ENCODE measurements around the gene SKP1.
"Not testable (repeated sequence)": the region's sequence is repeated elsewhere in the genome, so short reads cannot be mapped to it uniquely, and the experiment has no call there.

SKP1 gene

DNA sequence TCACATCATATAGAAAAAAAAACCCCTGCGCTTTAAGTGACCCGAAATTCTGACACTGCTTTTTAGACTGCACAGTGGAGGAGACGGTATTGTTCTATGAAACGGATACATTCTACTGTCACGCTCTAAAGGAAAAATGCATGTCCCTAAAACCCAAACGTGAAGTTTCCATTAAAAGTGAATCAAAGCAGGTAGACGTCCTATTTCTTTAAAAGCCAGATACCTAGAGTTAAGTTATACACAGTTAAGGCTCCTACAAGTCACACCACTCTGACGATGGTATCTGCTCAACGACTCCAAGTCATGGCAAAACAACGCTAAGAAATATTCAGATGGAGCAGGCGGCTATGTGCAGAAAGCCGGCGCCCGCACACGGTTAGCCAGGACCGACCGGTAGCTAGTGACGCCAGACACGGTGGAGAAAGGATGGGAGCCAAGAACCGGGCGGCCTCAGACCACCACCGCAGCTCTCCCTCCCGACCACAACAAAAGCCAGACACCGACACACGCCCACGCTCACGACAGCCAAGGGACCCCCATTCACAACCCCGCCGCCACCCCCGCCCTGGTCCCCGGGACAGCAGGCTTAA lies 734 bp downstream of the SKP1 start:
- DNase-seq, result peak; percentile 42

DNA sequence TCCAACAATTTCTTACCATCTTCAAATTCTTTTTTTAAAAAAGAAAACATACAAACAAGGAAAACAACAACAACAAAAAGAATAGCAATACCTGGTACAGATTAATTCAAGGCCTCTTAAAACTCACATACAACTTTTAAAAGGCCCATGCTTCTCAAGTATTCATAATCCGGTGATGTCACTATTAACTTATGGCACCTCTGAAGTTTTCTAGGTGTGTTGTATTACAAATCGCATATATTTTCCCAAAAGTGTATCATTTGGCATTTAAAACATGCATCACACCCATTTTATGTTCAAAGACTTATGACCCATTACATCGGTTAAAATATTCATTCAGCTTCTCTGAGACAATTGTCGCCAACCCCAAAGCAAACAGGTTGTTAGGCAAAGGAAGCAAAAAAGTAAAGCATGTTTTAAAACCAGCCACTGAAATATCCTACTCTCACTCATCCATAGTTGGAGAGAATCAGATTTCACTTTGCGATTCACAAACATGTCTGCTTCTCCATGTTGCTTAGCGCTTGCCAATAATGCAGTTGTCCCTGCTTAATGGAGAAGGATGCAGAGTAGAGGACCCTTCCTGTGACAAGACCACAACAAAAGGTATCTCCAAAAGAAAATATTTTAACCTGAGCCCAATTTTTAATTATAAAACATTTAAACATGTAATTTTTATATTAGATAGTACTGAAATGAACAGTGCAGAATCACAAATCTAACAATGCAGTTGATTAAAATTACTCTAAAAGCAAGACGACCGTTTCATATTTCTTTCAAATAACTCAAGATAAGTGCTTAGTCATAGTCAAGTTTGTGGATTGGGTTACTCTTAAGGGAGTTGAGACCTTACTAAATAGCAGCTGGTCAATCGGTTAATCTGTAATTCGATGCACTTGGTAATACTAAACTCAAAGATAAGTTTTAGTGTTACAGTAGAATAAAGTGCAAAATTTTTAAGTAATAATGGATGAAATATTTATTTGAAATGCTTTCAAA lies 1.6 kb downstream of the SKP1 start:
- peak; percentile 15 for DNase-seq

DNA sequence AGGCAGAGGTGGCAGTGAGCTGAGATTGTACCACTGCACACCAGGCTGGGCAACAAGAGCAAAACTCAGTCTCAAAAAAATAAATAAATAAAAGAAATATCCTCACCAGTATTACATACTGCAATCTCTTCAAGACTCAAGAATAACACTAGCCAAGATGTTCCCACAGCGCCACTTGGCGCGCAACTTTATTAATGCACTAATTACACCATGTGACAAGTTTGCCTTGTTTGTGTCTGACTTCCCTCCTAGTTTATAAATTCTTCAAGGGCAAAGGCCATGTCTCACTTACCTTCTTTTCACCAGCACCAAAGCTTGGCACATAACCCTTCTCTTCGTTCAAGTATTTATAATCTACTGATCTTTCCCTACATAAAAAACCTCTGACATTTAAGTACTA lies 4.8 kb downstream of the SKP1 start:
- no peak for DNase-seq

DNA sequence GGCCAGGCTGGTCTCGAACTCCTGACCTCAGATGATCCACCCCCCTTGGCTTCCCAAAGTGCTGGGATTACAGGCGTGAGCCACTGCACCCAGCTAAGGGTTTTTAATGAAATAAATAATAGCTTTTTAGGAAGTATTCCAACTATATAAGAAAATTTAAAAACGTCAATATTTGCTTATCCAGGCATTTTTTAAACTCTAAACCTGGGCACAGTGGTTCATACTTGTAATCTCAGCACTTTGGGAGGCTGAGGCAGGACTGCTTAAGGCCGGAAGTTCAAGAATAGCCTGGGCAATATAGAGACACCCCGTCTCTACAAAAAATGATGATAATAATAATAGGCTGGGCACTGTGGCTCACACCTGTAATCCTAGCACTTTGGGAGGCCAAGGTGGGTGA lies 14.2 kb downstream of the SKP1 start:
- no peak for DNase-seq

DNA sequence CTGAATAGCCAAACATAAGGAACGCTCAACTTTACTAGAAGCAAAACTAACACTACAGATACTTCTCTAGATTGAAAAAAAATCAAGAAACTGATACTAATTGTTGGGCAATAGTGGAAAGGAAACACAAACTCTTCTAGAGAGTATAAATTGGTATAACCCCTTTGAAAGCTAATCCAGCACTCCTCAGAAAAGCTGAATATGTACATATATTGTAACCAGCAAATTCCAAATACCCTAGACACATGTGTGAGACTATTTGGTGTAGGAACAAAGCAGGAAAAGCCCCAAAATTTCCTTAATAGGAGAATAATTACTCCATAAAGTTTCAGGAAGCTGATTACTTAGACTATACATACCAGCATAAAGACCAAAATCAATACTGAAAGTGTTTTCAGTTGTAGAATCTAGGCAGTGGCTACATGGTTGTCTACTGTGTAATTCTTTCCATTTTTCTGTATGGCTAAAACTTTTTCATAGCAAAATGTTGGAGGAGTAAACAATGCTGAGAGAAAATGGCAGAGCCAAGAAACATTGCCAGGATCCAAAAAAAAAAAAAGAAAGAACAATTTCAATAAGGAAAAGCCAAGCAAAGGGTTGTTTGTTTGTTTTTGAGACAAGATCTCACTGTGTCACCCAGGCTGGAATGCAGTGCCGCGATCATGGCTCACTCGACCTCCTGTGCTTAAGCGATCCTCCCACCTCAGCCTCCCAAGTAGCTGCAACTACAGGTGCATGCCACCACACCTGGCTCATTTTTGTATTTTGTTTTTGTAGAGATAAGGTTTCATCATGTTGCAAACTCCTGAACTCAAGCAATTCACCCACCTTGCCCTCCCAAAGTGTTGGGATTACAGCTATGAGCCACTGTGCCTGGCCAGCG lies 15.0 kb downstream of the SKP1 start:
- no peak for DNase-seq

DNA sequence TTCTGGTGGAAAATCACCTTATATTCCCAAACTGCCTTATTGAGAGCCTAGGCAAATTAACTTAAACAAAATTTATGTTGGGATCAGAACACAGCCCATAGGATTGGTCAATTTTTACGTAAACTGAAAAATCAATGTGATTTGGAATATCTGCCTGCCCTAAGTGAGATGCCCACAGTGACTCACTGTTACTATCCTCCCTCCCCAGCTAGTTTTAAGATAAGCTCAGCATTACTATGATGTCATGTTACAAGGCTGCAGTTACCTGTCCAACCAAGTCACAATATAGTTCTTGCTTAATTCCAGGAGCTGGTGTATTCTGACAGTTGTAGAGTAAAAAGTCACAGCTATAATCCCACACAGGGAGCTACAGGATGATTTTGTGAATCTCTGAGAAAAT lies 23.1 kb downstream of the SKP1 start:
- DNase-seq, result no peak

DNA sequence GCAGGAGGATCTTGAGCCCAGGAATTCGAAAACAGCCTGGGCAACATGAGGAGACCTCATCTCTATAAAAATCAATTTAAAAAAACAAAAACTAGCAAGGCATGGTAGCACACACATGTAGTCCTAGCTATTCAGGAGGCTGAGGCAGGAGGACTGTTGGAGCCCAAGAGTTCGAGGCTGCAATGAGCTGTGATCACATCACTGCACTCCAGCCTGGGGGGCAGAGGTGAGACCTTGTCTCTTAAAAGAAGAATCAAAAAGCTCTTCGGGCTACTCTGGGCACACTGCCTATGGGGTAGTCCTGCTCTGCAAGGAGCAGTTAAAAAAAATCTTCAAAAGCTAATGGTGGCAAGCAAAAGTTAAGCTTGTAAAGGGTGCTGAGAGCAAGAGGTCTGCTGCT lies 23.5 kb downstream of the SKP1 start:
- DNase-seq, result no peak

DNA sequence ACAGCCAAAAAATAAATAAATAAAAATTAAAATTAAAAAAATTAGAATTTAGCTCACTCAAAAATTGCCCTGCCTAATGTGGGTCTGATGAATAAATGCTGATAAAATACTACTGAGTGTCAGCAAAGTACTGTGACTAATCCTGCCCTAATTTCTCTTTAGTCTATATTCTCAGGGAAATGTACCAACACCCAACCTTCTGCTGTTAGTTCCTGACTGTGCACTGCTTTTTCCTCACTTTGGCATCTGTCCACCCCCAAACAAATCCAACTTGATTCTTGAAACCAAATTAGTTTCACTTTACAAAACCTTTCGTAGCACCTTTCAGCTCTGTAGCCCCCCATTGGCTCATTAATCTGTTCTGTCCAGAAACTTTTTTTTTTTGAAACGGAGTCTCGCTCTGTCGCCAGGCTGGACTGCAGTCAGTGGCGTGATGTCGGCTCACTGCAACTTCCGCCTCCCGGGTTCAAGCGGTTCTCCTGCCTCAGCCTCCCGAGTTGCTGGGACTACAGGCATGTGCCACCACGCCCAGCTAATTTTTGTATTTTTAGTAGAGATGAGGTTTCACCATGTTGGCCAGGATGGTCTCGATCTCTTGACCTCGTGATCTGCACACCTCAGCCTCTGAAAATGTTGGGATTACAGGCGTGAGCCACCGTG lies 24.4 kb downstream of the SKP1 start:
- not testable (repeated sequence) for DNase-seq

DNA sequence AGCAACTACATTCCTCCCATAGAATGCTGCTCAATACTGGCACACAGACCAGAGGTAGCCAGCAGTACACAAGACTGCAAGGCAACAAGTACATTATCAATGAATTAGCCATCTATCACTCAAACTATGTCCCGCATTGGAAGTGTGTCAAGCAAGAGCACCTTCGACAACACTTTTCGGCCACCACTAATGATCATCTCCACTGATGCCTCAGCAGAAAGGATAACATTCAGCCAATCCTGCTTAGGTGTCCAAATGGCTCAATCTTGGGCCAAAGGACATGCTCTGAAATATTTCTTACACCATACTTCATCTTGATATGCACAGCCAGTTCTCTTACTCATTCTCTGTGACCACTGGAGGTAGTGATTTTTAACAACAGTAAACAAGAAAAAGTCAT lies 25.0 kb downstream of the SKP1 start:
- no peak for DNase-seq

DNA sequence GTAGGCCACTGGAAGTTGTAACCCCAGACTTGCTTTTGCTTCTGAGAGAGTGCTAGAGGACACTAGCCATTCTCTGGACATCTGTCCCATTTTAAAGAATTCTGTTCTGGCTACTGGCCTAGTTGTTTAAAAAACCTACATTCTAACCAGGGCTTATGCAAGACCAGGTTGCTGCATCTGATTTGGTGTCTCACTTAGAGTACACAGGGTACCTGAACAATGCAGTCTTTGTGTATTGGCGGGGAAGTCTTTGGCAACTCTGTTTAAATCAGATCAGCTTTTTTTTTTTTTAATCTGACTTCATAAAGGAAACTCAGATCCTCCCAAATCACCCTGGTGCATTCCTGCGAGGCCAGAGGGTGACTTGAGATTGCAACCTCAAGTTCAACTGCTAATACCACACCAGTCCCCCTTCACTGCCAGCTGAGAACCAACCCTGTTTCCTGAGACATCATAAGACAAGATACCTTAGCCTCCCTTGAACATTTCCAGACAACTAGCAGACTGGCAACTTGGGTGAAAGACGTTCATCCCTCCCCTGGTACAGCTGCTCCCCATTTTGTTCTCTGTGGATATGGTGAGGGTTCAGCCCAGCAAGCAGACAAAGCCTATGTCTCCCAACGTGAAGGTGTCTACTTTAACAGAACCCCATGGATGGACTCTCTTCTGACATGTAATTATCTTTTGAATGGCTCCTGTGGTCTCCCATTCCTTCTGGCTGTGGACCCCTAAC lies 27.0 kb downstream of the SKP1 start:
- no peak for DNase-seq

DNA sequence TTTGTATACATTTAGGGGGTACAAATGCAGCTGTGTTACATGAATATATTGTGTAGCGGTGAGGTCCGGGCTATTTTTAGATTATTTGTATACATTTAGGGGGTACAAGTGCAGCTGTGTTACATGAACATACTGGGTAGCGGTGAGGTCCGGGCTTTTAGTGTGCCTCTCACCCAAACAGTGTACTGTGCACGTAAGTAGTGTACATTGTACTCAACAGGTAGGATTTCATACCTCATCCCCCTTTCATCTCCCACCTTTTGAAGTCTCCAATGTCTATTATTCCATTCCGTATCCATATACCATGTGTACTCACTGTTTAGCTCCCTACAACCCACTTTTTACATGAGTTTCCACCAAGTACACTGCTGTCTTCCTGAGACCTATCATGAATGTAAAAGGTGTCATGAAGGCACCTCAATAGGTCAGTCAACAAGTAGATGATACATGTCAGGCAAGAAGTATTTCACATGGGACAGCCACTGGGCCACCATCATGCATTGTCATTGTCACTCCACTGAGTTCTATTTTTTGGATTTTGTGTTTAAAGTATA lies 27.7 kb downstream of the SKP1 start:
- DNase-seq, result no peak

DNA sequence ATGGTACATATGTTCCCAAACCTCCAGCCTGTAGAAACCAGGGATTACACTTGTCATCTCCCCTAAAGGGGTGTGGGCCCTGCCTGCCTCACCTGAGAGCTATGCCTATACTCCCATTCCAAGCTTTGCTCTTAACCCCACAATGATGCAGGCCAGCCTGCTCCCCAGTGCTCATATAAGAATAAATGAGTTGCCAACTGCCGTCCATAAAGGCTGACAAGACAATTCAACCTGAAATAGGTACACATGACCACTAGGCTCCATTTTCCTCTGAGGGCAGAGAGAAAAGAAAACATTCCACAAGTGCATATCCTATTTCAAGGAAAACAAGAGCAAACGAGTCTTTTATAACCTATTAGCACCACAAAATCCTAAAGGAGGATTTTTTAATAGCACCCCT lies 28.4 kb downstream of the SKP1 start:
- no peak for DNase-seq

DNA sequence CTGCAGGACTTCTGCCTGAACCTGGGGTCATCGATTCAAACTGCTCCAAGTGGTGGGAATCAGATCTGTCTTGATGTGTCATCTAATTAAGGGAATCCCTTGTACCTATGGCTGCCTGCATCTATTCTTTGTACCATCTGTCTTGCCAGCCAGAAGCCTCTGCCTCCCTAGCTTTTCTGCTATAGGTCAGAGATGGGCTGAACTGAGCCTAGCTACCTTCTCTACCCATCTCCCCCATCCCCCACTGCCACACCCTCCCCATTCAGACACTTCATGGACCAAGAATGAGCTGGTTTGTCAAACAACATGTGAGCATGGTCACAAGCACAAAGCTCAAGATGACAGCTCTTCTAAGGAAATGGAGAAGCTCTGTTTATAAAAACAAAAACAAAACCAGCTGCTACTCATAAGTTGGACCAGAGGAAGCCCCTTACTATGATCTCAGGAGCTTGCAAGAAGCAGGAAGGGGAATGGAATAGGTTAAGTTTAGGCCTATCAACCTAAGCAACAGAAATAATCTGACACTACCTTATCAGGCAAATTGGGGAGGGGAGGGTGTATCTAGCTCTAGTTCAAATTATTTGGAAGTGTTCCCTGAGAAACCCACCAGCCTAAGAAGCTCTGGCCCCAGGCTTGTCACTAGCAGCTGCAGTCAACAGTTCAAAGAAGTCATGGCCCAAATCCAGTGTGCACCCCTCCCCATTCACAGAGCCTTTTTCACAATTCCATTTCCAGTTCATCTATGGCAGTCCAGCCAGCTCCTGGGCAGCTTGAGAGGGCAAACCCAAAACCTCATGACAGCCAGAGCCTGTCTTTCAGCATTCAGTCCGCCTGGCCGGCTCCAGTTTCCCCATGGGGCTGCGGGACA lies 29.9 kb downstream of the SKP1 start:
- DNase-seq, result no peak

DNA sequence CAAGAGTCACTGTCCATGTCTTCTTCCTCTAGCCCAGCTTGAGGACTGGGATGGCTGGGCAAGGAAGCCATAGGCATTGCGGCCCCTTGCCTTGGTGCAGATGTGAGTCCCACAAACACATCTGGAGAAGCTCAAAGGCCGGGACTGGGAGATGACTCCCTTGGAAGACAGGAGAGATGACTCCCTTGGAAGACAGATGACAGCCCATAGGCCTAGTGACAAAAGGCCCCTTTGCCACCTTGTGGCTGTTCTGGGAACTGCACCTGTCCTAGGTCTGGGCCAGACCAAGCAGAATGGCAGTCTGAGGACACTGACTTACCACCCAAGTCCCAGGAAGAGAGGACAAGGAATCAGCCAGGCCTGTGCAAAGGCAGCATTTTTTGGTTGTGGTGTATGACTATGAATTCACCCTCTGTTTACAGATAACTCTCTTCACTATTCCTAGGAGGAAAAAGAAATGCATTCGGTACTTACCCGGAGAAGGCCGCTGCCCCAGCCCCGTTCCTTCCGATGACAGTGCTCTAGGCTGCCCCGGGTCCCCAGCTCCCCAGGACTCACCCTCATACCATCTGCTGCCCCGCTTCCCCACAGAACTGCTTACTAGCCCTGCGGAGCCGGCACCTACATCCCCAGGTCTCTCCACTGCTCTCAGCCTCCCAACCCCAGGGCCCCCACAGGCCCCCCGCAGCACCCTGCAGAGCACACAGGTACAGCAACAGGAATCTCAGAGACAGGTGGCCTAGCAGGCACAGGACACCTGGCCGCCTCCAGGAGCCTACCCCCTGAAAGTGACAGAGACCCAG lies 30.8 kb downstream of the SKP1 start:
- peak; percentile 78 for DNase-seq

DNA sequence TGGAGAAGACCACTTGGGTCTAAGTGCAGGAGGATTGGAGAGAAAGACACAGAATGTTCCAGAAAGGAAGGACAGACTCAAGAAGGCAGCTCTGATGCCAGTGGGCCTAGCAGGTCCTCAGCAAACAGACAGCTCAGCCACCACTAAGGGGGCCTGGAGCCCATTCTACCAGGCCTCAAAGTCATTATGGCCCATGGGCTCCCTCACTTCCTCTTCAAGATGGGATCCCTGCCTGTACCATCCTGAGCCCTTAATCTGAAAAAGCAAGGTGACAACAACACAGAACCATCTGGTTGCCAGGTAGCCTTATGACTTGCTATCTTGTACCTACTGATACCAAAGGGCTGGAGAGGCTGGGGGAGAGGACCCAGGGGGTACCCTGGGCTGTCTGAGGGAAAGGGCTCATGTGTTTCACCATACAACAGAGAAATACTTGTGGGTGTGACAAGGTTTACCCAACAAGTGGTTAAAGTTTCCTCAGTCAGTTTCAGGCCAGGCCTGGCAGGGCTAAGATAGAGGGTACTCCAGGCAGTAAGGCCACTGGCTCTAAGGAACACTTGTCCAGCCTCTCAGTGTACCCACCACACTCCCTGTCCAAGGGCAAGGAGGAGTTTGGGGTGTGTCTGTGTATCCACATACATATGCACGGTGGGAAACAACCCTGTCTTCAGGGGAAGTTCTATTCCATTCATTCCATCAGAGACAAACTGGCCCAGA lies 31.6 kb downstream of the SKP1 start:
- no peak for DNase-seq

DNA sequence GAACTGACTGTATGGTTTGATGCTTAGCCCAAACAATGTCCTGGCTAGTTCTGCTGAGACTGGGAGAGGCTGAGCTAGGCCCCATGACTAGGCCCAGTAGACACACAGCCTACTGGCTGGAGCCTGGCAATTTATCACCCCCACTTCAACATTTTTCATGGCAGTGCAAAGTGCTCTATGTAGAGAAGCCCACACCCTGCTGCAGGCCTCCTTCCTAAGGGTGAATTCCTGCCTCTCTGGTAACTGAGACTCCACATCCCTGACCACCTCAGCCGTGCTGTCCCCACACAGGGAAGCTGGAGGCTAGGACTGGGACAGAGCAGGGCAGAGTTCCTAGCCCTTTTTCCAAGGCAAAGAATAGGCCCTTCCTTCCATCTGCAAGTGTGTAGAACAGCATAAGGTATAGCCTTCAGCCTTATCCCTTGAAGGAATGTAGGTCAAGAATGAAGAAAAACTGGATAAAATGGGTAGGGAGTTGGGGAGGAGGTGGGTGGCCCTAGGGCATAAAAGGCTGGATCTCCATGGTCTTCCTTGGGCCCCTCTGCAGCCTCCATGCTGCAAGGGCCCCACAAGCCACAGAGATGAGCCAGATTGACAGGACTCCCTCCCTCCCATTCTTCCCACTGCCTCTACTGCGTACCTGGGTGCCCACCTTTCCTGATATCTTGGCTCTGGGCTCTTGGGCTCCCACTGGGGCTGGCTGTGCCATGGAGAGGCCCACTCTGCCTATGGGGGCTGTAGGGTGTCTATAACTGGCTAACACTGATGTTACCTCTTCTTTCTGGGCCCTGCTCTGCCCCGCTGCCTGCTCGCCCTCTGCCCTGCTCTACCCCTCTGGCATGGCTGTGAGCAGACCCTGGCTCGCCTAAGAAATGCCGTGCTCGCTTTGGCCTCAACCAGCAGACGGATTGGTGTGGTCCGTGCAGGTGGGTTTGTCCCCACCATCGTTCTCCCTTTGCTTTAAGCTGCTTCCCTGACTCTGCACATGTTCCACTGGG lies 32.5 kb downstream of the SKP1 start:
- DNase-seq, result no peak

DNA sequence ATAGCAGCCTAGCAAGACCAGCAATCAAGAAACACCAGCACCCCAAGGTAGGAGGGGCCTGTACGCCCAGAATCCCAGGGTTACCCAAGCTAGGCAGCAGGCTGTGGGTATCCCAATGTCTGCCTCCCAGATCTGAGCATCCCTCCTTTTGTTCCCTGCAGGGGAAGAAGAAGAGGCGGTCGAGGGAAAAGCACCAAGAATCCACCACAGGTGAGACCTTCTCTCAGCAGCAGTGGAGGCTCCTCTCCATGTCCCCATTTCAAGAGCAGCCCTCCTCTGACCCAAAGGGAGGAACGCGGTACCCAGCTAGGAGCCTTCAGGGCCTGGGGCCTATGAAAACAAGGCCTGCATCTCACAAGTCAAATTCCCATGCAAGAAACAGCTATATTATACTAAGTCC lies 33.3 kb downstream of the SKP1 start:
- no peak for DNase-seq

DNA sequence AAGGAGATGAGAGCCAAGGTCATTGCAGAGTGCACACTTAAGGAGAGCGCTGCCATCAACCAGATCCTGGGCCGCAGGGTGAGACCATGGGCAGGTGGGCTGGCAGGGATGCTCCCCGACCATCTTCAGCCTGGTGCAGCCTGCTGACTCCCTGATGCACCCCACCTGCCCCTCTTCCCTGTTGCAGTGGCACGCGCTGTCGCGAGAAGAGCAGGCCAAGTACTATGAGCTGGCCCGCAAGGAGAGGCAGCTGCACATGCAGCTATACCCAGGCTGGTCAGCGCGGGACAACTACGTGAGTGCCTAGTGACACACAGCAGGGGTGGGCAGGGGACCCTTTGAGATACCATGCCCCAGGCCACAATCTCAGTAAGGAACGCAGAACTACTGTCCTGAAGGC lies 33.9 kb downstream of the SKP1 start:
- DNase-seq, result no peak
